DND-41 (cell line): ENCODE measurements around the gene CHRNA5.

Experiments used
- CTCF ChIP-seq: IDR thresholded peaks from 2 replicates; pipeline ENCODE4 v1.5.1; 2012; ENCODE audit warnings: borderline replicate concordance, low read length, moderate library complexity, mild to moderate bottlenecking; ENCODE audit not compliant: poor library complexity, severe bottlenecking; ENCODE audit errors: extremely low read depth
- EZH2 ChIP-seq: IDR thresholded peaks from 3 replicates; pipeline ENCODE4 v1.6.1; 2012; ENCODE audit warnings: borderline replicate concordance, low read depth, mild to moderate bottlenecking, moderate library complexity, low read length, inconsistent platforms; ENCODE audit not compliant: severe bottlenecking

GRCh38 chr15:78619022-78619950 is 54.0 kb downstream of the CHRNA5 start:
- TF ChIP-seq CTCF, result no peak
- TF ChIP-seq EZH2, result no peak
